AG04450 (cell line): Measurements from ENCODE around the gene TMED8. TPM values are rescaled to one million over a fixed set of nuclear protein-coding genes. Genes with fewer than 3 reads are reported as not detected.

Experiments
- CTCF ChIA-PET: fragments of 300-600, 350-600 bp; formaldehyde crosslinking; extraction: SDS; loops from one replicate; lab custom pipeline; 2022; ENCODE audit warnings: antibody characterized with exemption, inconsistent platforms; lab: Charles Lee
- POLR2A ChIA-PET: fragments of 350-600 bp; formaldehyde crosslinking; extraction: SDS; loops from one replicate; lab custom pipeline; 2021; ENCODE audit warnings: antibody characterized with exemption, inconsistent platforms; lab: Yijun Ruan, JAX
- DNase-seq: peaks from one replicate; pipeline ENCODE4 v3.0.0-alpha.2; 2011; ENCODE audit warnings: low read depth, low spot score
- H3K27ac ChIP-seq: one replicate; pipeline ENCODE4 v1.5.1; 2012; ENCODE audit warnings: low read depth, low read length, control low read depth
- H3K27me3 ChIP-seq: one replicate; pipeline ENCODE4 v1.6.0; 2012; ENCODE audit warnings: low read length; ENCODE audit not compliant: control insufficient read depth, insufficient read depth
- H3K4me3 ChIP-seq: 2 replicates; pipeline ENCODE4 v1.5.1; 2011; ENCODE audit warnings: mild to moderate bottlenecking, low read depth, low read length, control low read depth
- H3K9me3 ChIP-seq: 2 replicates; pipeline ENCODE4 v1.5.1; 2012; ENCODE audit warnings: low read length; ENCODE audit not compliant: control insufficient read depth, insufficient read depth
- CTCF ChIP-seq: IDR thresholded peaks from 2 replicates; pipeline ENCODE4 v1.5.1; 2011; ENCODE audit warnings: low read depth, low read length, control low read depth, inconsistent platforms
- polyA plus RNA-seq: library from polyadenylated mRNA; depleted of rRNA; stranded (reverse); fragments of >200 nt; gene quantifications from 2 replicates; pipeline ENCODE4 v1.2.3, GENCODE V29; 2011

Gene TMED8
- polyA plus RNA-seq, 1 experiment, result 5.7 TPM

DNA sequence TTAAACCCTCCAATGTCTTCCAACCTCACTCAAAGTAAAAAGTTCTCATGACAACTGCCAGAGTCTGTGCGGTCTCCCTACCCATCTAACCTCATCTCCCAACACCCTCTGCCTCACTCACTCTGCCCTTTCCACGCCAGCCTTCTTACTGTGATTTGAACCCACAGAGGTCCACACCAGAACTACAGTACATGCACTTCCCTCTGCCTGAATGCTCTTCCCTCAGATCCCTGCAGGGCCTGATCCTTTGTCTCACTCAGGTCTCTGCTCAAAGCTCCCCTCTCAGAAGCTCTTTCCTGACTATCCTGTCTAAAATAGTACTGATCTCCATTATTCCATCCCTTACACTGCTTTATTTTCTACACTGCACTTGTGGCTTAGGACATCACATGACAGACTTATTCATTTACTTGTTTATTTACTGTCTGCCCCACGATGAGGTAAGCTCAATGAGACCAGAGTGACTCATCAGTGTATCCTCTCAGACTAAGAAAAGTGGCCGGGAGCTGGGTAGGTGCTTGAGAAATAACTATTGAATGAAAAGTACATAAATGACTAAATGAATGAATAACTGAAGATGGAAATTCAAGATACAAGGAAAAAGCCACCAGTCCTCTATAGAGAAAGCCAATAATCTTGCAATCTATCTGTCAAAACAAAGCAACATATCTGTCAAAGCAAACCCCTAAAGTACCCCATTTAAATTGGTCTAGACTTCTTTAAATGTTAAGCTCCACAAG, 73.3 kb downstream of the TMED8 start:
- Histone ChIP-seq H3K9me3 (no peaks in the 10 kb centered on the region), H3K27ac (peak overlapping the region; percentile 52), H3K27me3 (no peaks in the 10 kb centered on the region), H3K4me3 (no peak overlapping the region)
- ChIA-PET CTCF (interaction anchor here (0.5 to 8.3 kb wide), 8 partner anchors 10 to 429 kb away, joined by 3 to 305 read pairs (median 3); partner anchors contain the start of genes SAMD15 and TMED8), POLR2A (interaction anchor here (1.8 to 1.9 kb wide), 2 partner anchors 11 to 12 kb away, joined by 10 to 12 read pairs; no protein-coding TSS in a partner anchor)
- peak; percentile 77 for DNase-seq
- no peak for TF ChIP-seq CTCF

- H3K9me3 ChIP-seq, result no peaks in the 10 kb centered on the region
- ChIA-PET CTCF (interaction anchor here (0.5 to 8.3 kb wide), 5 partner anchors 11 to 137 kb away, joined by 3 to 305 read pairs (median 3); partner anchors contain the start of genes SAMD15 and TMED8), POLR2A (interaction anchor here (1.8 to 1.9 kb wide), 2 partner anchors 11 to 13 kb away, joined by 10 to 12 read pairs; no protein-coding TSS in a partner anchor)
- no peak for TF ChIP-seq CTCF
- H3K27ac ChIP-seq, result no peak overlapping the region
- no peak for DNase-seq
- H3K4me3 ChIP-seq, result no peak overlapping the region
- no peaks in the 10 kb centered on the region for H3K27me3 ChIP-seq
Observed at GRCh38 chr14:77302926-77303325, 74.0 kb downstream of the TMED8 start.

DNA sequence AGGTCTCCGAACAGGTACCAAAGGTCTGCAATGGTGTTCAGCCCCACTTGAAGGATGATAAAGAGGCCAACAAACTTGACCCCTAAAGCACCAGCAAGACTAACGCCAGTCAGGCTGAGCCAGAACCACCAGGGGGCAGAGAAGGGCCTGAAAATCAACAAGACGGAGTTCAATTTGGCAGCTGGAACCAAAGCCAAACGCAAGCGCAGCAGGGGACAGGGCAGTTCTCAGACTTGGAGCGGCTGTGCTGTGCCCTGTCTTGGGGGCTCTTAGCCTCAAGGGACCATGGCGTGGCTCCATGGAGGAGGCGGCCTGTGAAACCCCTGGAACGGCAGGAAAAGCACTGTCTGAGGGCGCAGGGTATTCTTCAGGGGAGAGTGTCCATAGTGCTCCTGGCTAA, 75.8 kb downstream of the TMED8 start:
- ChIA-PET POLR2A (interaction anchor here (2.0 kb wide), 1 partner anchor 15 kb away, joined by 6 read pairs; no protein-coding TSS in a partner anchor), CTCF (interaction anchor here (0.6 to 8.3 kb wide), 16 partner anchors 9 to 405 kb away, joined by 3 to 305 read pairs (median 4); partner anchors contain the start of genes GSTZ1, POMT2 and SAMD15)
- H3K9me3 ChIP-seq, result no peaks in the 10 kb centered on the region
- no peak overlapping the region for H3K4me3 ChIP-seq
- DNase-seq, result peak; percentile 63
- no peaks in the 10 kb centered on the region for H3K27me3 ChIP-seq
- peak; percentile 95 for TF ChIP-seq CTCF
- H3K27ac ChIP-seq, result no peak overlapping the region

GRCh38 chr14:77299771-77300170, 77.1 kb downstream of the TMED8 start:
- CTCF ChIA-PET, result interaction anchor here (1.1 to 8.3 kb wide), 3 partner anchors 9 to 201 kb away, joined by 3 to 305 read pairs (median 6); no protein-coding TSS in a partner anchor
- POLR2A ChIA-PET, result interaction anchor here (2.0 kb wide), 1 partner anchor 16 kb away, joined by 6 read pairs; no protein-coding TSS in a partner anchor

More at GRCh38 chr14:77299771-77300170, 77.1 kb downstream of the TMED8 start:
- Histone ChIP-seq H3K4me3 (no peak overlapping the region), H3K27ac (no peak overlapping the region), H3K27me3 (no peaks in the 10 kb centered on the region), H3K9me3 (no peaks in the 10 kb centered on the region)
- DNase-seq, result no peak
- TF ChIP-seq CTCF, result no peak
